Karpas-422 (cell line): ENCODE data around the gene RAC3. TPM values are rescaled to one million over a fixed set of nuclear protein-coding genes. Genes with fewer than 3 reads are reported as not detected.

ENCODE experiments used
- DNase-seq: peaks from one replicate; pipeline ENCODE4 v3.0.0-alpha.2; 2015
- H2AFZ ChIP-seq: fragments of 200-600 bp; sonication (generic); 2 replicates; pipeline ENCODE4 v1.6.1; 2014; ENCODE audit warnings: antibody characterized with exemption, low read length, mixed read lengths
- H3K27ac ChIP-seq: fragments of 200-600 bp; sonication (generic); 2 replicates; pipeline ENCODE4 v1.5.1; 2014; ENCODE audit warnings: mild to moderate bottlenecking, low read length, moderate library complexity
- H3K27me3 ChIP-seq: fragments of 200-600 bp; sonication (generic); 2 replicates; pipeline ENCODE4 v1.6.1; 2014; ENCODE audit warnings: low read length, mixed read lengths
- H3K36me3 ChIP-seq: fragments of 200-600 bp; sonication (generic); 2 replicates; pipeline ENCODE4 v1.6.1; 2014; ENCODE audit warnings: low read length, mixed read lengths; ENCODE audit not compliant: insufficient read depth
- H3K4me1 ChIP-seq: fragments of 200-600 bp; sonication (generic); 2 replicates; pipeline ENCODE4 v1.6.1; 2014; ENCODE audit warnings: mild to moderate bottlenecking, low read length, mixed read lengths
- H3K4me2 ChIP-seq: fragments of 200-600 bp; sonication (generic); 2 replicates; pipeline ENCODE4 v1.6.1; 2014; ENCODE audit warnings: low read length, low read depth, mild to moderate bottlenecking; ENCODE audit not compliant: poor library complexity, severe bottlenecking
- H3K4me3 ChIP-seq: fragments of 200-600 bp; sonication (generic); 2 replicates; pipeline ENCODE4 v1.5.1; 2014; ENCODE audit warnings: mild to moderate bottlenecking, antibody characterized with exemption, low read length, mixed read lengths
- H3K79me2 ChIP-seq: fragments of 200-600 bp; sonication (generic); 2 replicates; pipeline ENCODE4 v1.6.1; 2014; ENCODE audit warnings: mild to moderate bottlenecking, low read length, mixed read lengths
- H3K9ac ChIP-seq: fragments of 200-600 bp; sonication (generic); 2 replicates; pipeline ENCODE4 v1.6.0; 2014; ENCODE audit warnings: low read length
- H3K9me2 ChIP-seq: fragments of 200-600 bp; sonication (generic), shearing (Covaris generic); replicated peaks from 2 replicates; pipeline ENCODE4 v1.6.0; 2014; ENCODE audit warnings: mild to moderate bottlenecking, low read length, moderate library complexity; ENCODE audit not compliant: insufficient read depth
- H3K9me3 ChIP-seq: fragments of 300-700, 200-600 bp; sonication (generic); 2 replicates; pipeline ENCODE4 v1.6.1; 2014; ENCODE audit warnings: low read length, mixed read lengths
- H4K20me1 ChIP-seq: fragments of 200-600 bp; sonication (generic); 2 replicates; pipeline ENCODE4 v1.6.1; 2014; ENCODE audit warnings: mild to moderate bottlenecking, antibody characterized with exemption, low read length, low read depth; ENCODE audit not compliant: insufficient read depth
- total RNA-seq: library from RNA; depleted of rRNA; stranded (reverse); fragments of >200 nt; shearing (Covaris generic); gene quantifications from 2 replicates; pipeline ENCODE4 v1.2.3, GENCODE V29; 2014; ENCODE audit warnings: low replicate concordance

RAC3 gene
- total RNA-seq, 1 experiment from 2014 or later, result 9.7 TPM

- H3K4me1 ChIP-seq, result peaks cover 27% of the 10 kb centered on the region
- no peak overlapping the region for H3K27ac ChIP-seq
- peaks cover 11% of the 10 kb centered on the region for H3K79me2 ChIP-seq
- no peak overlapping the region for H3K9ac ChIP-seq
- no peak overlapping the region for H2AFZ ChIP-seq
- H3K9me3 ChIP-seq, result no peaks in the 10 kb centered on the region
- H3K4me3 ChIP-seq, result no peak overlapping the region
- no peaks in the 10 kb centered on the region for H3K36me3 ChIP-seq
- no peak for DNase-seq
- H4K20me1 ChIP-seq, result 0 out of 2 replicates have a peak, but pooled peaks cover 6% of the 10 kb centered on the region
- no peaks in the 10 kb centered on the region for H3K9me2 ChIP-seq
- H3K4me2 ChIP-seq, result no peak overlapping the region
- H3K27me3 ChIP-seq, result no peaks in the 10 kb centered on the region
Measured at GRCh38 chr17:82033359-82034085, 2.0 kb downstream of the RAC3 start.

- Histone ChIP-seq H3K9me3 (no peaks in the 10 kb centered on the region), H3K27me3 (no peaks in the 10 kb centered on the region), H4K20me1 (0 out of 2 replicates have a peak, but pooled peaks cover 6% of the 10 kb centered on the region), H3K36me3 (no peaks in the 10 kb centered on the region), H3K27ac (no peak overlapping the region), H3K4me1 (peaks cover 27% of the 10 kb centered on the region), H3K4me3 (no peak overlapping the region), H3K79me2 (peaks cover 11% of the 10 kb centered on the region), H3K9ac (no peak overlapping the region), H3K9me2 (no peaks in the 10 kb centered on the region), H3K4me2 (no peak overlapping the region), H2AFZ (no peak overlapping the region)
- peak; percentile 52 for DNase-seq
Measured at GRCh38 chr17:82034371-82035011, 3.0 kb downstream of the RAC3 start.

- Histone ChIP-seq H3K9ac (no peak overlapping the region), H3K79me2 (peaks cover 11% of the 10 kb centered on the region), H3K4me3 (no peak overlapping the region), H2AFZ (no peak overlapping the region), H3K27me3 (no peaks in the 10 kb centered on the region), H4K20me1 (0 out of 2 replicates have a peak, but pooled peaks cover 6% of the 10 kb centered on the region), H3K4me2 (no peak overlapping the region), H3K9me3 (no peaks in the 10 kb centered on the region), H3K4me1 (peaks cover 27% of the 10 kb centered on the region), H3K9me2 (no peaks in the 10 kb centered on the region), H3K27ac (no peak overlapping the region), H3K36me3 (no peaks in the 10 kb centered on the region)
- no peak for DNase-seq
Measured at GRCh38 chr17:82035488-82035887, 4.0 kb downstream of the RAC3 start.

- Histone ChIP-seq H3K27me3 (no peaks in the 10 kb centered on the region), H2AFZ (no peak overlapping the region), H3K9me3 (no peaks in the 10 kb centered on the region), H4K20me1 (0 out of 2 replicates have a peak, but pooled peaks cover 6% of the 10 kb centered on the region), H3K9ac (peak overlapping the region; percentile 92), H3K4me3 (peak overlapping the region; percentile 99), H3K27ac (no peak overlapping the region), H3K79me2 (peaks cover 11% of the 10 kb centered on the region), H3K4me2 (peak overlapping the region; percentile 97), H3K36me3 (no peaks in the 10 kb centered on the region), H3K9me2 (no peaks in the 10 kb centered on the region), H3K4me1 (peaks cover 21% of the 10 kb centered on the region)
- DNase-seq, result no peak
Measured at GRCh38 chr17:82035956-82036633, 4.6 kb downstream of the RAC3 start.

GRCh38 chr17:82036634-82037091 lies 5.2 kb downstream of the RAC3 start:
- H2AFZ ChIP-seq, result no peak overlapping the region
- H3K4me3 ChIP-seq, result peak overlapping the region; percentile 99

GRCh38 chr17:82037092-82037888 lies 5.8 kb downstream of the RAC3 start, which contains the start of gene DCXR:
Gene DCXR (minus strand): TSS chr17:82037697. CDS start chr17:82037682, 15 bp downstream.
- Histone ChIP-seq H4K20me1 (0 out of 2 replicates have a peak, but pooled peaks cover 6% of the 10 kb centered on the region), H3K9ac (peak within 1 kb of the TSS; percentile 92), H3K36me3 (no peaks in the 10 kb centered on the region), H3K4me1 (peaks cover 17% of the 10 kb centered on the region), H3K9me2 (no peaks in the 10 kb centered on the region), H2AFZ (peak within 1 kb of the TSS; percentile 97), H3K4me3 (peak within 1 kb of the TSS; percentile 99), H3K9me3 (no peaks in the 10 kb centered on the region), H3K27me3 (no peaks in the 10 kb centered on the region), H3K79me2 (peaks cover 11% of the 10 kb centered on the region), H3K4me2 (peak within 1 kb of the TSS; percentile 97), H3K27ac (peak within 1 kb of the TSS; percentile 48; the same call in 1 of the 2 replicates)
- peak; percentile 98 for DNase-seq

More at GRCh38 chr17:82036634-82037091, 5.2 kb downstream of the RAC3 start:
- DNase-seq, result no peak
- H3K4me1 ChIP-seq, result peaks cover 20% of the 10 kb centered on the region
- peak overlapping the region; percentile 97 for H3K4me2 ChIP-seq
- H3K36me3 ChIP-seq, result no peaks in the 10 kb centered on the region
- H3K27ac ChIP-seq, result no peak overlapping the region
- H3K27me3 ChIP-seq, result no peaks in the 10 kb centered on the region
- H3K9ac ChIP-seq, result peak overlapping the region; percentile 92
- H3K9me3 ChIP-seq, result no peaks in the 10 kb centered on the region
- H3K79me2 ChIP-seq, result peaks cover 11% of the 10 kb centered on the region
- H4K20me1 ChIP-seq, result 0 out of 2 replicates have a peak, but pooled peaks cover 6% of the 10 kb centered on the region
- no peaks in the 10 kb centered on the region for H3K9me2 ChIP-seq

- Histone ChIP-seq H3K4me2 (peak overlapping the region; percentile 49), H3K27ac (no peak overlapping the region), H3K4me1 (peaks cover 17% of the 10 kb centered on the region), H3K9me3 (no peaks in the 10 kb centered on the region), H3K9ac (peak overlapping the region; percentile 42), H4K20me1 (0 out of 2 replicates have a peak, but pooled peaks cover 6% of the 10 kb centered on the region), H3K9me2 (no peaks in the 10 kb centered on the region), H3K79me2 (peaks cover 11% of the 10 kb centered on the region), H3K27me3 (no peaks in the 10 kb centered on the region), H3K4me3 (peak overlapping the region; percentile 48; the same call in 1 of the 2 replicates), H3K36me3 (no peaks in the 10 kb centered on the region), H2AFZ (peak overlapping the region; percentile 97)
- no peak for DNase-seq
Measured at GRCh38 chr17:82037889-82038195, 6.4 kb downstream of the RAC3 start.
